IMR-90 (cell line): ENCODE results near the gene LCTL. TPM values are rescaled to one million over a fixed set of nuclear protein-coding genes. Genes with fewer than 3 reads are reported as not detected.

Experiments used
- ATAC-seq: fragments of 200-7000 bp; cut with Tn5 transposase; 2 replicates; pipeline ENCODE4 v1.9.1; 2020; ENCODE audit warnings: low read depth, mild to moderate bottlenecking, moderate library complexity
- BruUV-seq: library from RNA; stranded (reverse); fragments of 400-500 nt; replicated peaks from 2 replicates; lab custom pipeline; 2021; lab: Mats Ljungman, UMichigan
- CTCF ChIA-PET: fragments of 300-600 bp; formaldehyde crosslinking; extraction: SDS; loops from one replicate; lab custom pipeline; 2021; ENCODE audit warnings: antibody characterized with exemption; lab: Yijun Ruan, JAX
- POLR2A ChIA-PET: fragments of 300-600 bp; sonication (Branson Sonifier 250); formaldehyde crosslinking; loops from one replicate; lab custom pipeline; 2022; ENCODE audit warnings: antibody characterized with exemption; ENCODE audit not compliant: unreplicated experiment; lab: Charles Lee
- DNase-seq: peaks from one replicate; pipeline ENCODE4 v3.0.0; 2013
- H2AFZ ChIP-seq: replicated peaks from 2 replicates; pipeline ENCODE3; 2013; ENCODE audit warnings: low read length, mild to moderate bottlenecking; ENCODE audit not compliant: poor library complexity
- H2AK5ac ChIP-seq: 2 replicates; pipeline ENCODE4 v1.6.1; 2013; ENCODE audit warnings: low read depth, low read length, inconsistent platforms
- H2AK9ac ChIP-seq: replicated peaks from 2 replicates; pipeline ENCODE3; 2013; ENCODE audit warnings: mild to moderate bottlenecking, low read depth, low read length, moderate library complexity; ENCODE audit not compliant: poor library complexity
- H2BK120ac ChIP-seq: 2 replicates; pipeline ENCODE4 v1.6.1; 2013; ENCODE audit warnings: low read depth, low read length, inconsistent platforms
- H2BK15ac ChIP-seq: 3 replicates; pipeline ENCODE4 v1.6.1; 2013; ENCODE audit warnings: low read depth, low read length, inconsistent platforms
- H2BK20ac ChIP-seq: 2 replicates; pipeline ENCODE4 v1.6.1; 2013; ENCODE audit warnings: low read depth, mild to moderate bottlenecking, inconsistent platforms, low read length, moderate library complexity
- H2BK5ac ChIP-seq: 2 replicates; pipeline ENCODE4 v1.6.1; 2013; ENCODE audit warnings: mild to moderate bottlenecking, low read depth, low read length, inconsistent platforms; ENCODE audit not compliant: poor library complexity, severe bottlenecking
- H3K14ac ChIP-seq: replicated peaks from 2 replicates; pipeline ENCODE4 v1.6.1; 2013; ENCODE audit warnings: low read depth, low read length, inconsistent platforms
- H3K18ac ChIP-seq: 2 replicates; pipeline ENCODE4 v1.6.1; 2013; ENCODE audit warnings: low read depth, low read length, control low read depth
- H3K23ac ChIP-seq: 2 replicates; pipeline ENCODE4 v1.6.1; 2013; ENCODE audit warnings: low read depth, low read length, inconsistent platforms
- H3K27ac ChIP-seq: 2 replicates; pipeline ENCODE4 v1.5.1; 2013; ENCODE audit warnings: mild to moderate bottlenecking, control low read depth, low read length; ENCODE audit not compliant: insufficient read depth
- H3K27me3 ChIP-seq: 2 replicates; pipeline ENCODE4 v1.6.1; 2013; ENCODE audit warnings: low read length; ENCODE audit not compliant: control insufficient read depth, insufficient read depth
- H3K36me3 ChIP-seq: 2 replicates; pipeline ENCODE4 v1.6.1; 2013; ENCODE audit warnings: low read length, mixed read lengths; ENCODE audit not compliant: control insufficient read depth, insufficient read depth
- H3K4ac ChIP-seq: 2 replicates; pipeline ENCODE4 v1.6.1; 2013; ENCODE audit warnings: low read depth, low read length, inconsistent platforms
- H3K4me1 ChIP-seq: 2 replicates; pipeline ENCODE4 v1.6.1; 2013; ENCODE audit warnings: low read length, mixed read lengths; ENCODE audit not compliant: control insufficient read depth, insufficient read depth
- H3K4me2 ChIP-seq: 2 replicates; pipeline ENCODE4 v1.6.1; 2013; ENCODE audit warnings: low read depth, mild to moderate bottlenecking, control low read depth, low read length, moderate library complexity
- H3K4me3 ChIP-seq: 2 replicates; pipeline ENCODE4 v1.5.1; 2013; ENCODE audit warnings: low read depth, mild to moderate bottlenecking, control low read depth, low read length, moderate library complexity; ENCODE audit not compliant: insufficient read depth
- H3K56ac ChIP-seq: 2 replicates; pipeline ENCODE4 v1.6.1; 2013; ENCODE audit warnings: low read length, inconsistent platforms; ENCODE audit not compliant: insufficient read depth; ENCODE audit errors: extremely low read depth
- H3K79me1 ChIP-seq, 2 experiments: 2 replicates each; pipeline ENCODE4 v1.6.1; 2013; ENCODE audit warnings: low read length in 2 of 2, inconsistent platforms in 1 of 2, low read depth in 1 of 2
- H3K9ac ChIP-seq: 2 replicates; pipeline ENCODE4 v1.6.1; 2013; ENCODE audit warnings: low read depth, low read length, control low read depth
- H3K9me1 ChIP-seq: 2 replicates; pipeline ENCODE4 v1.6.1; 2013; ENCODE audit warnings: low read length, inconsistent platforms; ENCODE audit not compliant: insufficient read depth
- H3K9me3 ChIP-seq: 2 replicates; pipeline ENCODE4 v1.6.1; 2013; ENCODE audit warnings: low read length; ENCODE audit not compliant: control insufficient read depth, insufficient read depth
- H4K20me1 ChIP-seq: 2 replicates; pipeline ENCODE4 v1.6.1; 2013; ENCODE audit warnings: low read length, inconsistent platforms; ENCODE audit not compliant: insufficient read depth
- H4K5ac ChIP-seq: 2 replicates; pipeline ENCODE4 v1.6.1; 2013; ENCODE audit warnings: mild to moderate bottlenecking, low read depth, low read length, control low read depth
- H4K8ac ChIP-seq, 2 experiments: 2 replicates each; pipeline ENCODE4 v1.6.1; 2013; ENCODE audit warnings: low read depth in 2 of 2, low read length in 2 of 2, control low read depth in 1 of 2, inconsistent platforms in 1 of 2
- H4K91ac ChIP-seq: 2 replicates; pipeline ENCODE4 v1.6.1; 2013; ENCODE audit warnings: low read depth, low read length, inconsistent platforms; ENCODE audit not compliant: insufficient read depth
- BHLHE40 ChIP-seq: fragments of 150-350 bp; IDR thresholded peaks from 2 replicates; pipeline ENCODE4 v1.6.1; 2016; ENCODE audit warnings: mild to moderate bottlenecking, low read depth, low read length
- CEBPB ChIP-seq: IDR thresholded peaks from 2 replicates; pipeline ENCODE4 v1.6.1; 2012; ENCODE audit warnings: low read depth, low read length, improper control_type of control experiment
- CHD1 ChIP-seq: IDR thresholded peaks from 2 replicates; pipeline ENCODE4 v1.6.1; 2012; ENCODE audit warnings: low read depth, low read length, improper control_type of control experiment
- CTCF ChIP-seq: conservative IDR thresholded peaks from 2 replicates; pipeline ENCODE4 v1.5.1; 2012; ENCODE audit warnings: mild to moderate bottlenecking, low read depth, low read length, improper control_type of control experiment
- FOS ChIP-seq: fragments of 150-350 bp; IDR thresholded peaks from 2 replicates; pipeline ENCODE4 v1.6.1; 2016; ENCODE audit warnings: low read depth, low read length
- MAFK ChIP-seq: IDR thresholded peaks from 2 replicates; pipeline ENCODE4 v1.6.1; 2012; ENCODE audit warnings: low read depth, low read length, improper control_type of control experiment
- MXI1 ChIP-seq: IDR thresholded peaks from 2 replicates; pipeline ENCODE4 v1.6.1; 2012; ENCODE audit warnings: low read depth, mild to moderate bottlenecking, low read length, moderate library complexity, borderline replicate concordance
- NFE2L2 ChIP-seq: fragments of 150-350 bp; IDR thresholded peaks from 2 replicates; pipeline ENCODE4 v1.6.1; 2016; ENCODE audit warnings: low read depth, mild to moderate bottlenecking, low read length
- POLR2A ChIP-seq: IDR thresholded peaks from 2 replicates; pipeline ENCODE4 v1.6.1; 2012; ENCODE audit warnings: mild to moderate bottlenecking, low read depth, low read length
- RAD21 ChIP-seq: IDR thresholded peaks from 2 replicates; pipeline ENCODE4 v1.6.1; 2012; ENCODE audit warnings: low read length, improper control_type of control experiment
- RCOR1 ChIP-seq: IDR thresholded peaks from 2 replicates; pipeline ENCODE4 v1.6.1; 2012; ENCODE audit warnings: mild to moderate bottlenecking, low read length, improper control_type of control experiment; ENCODE audit not compliant: insufficient replicate concordance
- RFX5 ChIP-seq: IDR thresholded peaks from 2 replicates; pipeline ENCODE4 v1.8.0; 2012; ENCODE audit warnings: low read depth, mild to moderate bottlenecking, low read length, moderate library complexity
- SMC3 ChIP-seq: fragments of 150-350 bp; IDR thresholded peaks from 2 replicates; pipeline ENCODE4 v1.6.1; 2016; ENCODE audit warnings: low read depth, mild to moderate bottlenecking, antibody characterized with exemption, low read length, moderate library complexity
- USF2 ChIP-seq: fragments of 150-350 bp; IDR thresholded peaks from 2 replicates; pipeline ENCODE4 v1.6.1; 2017; ENCODE audit warnings: mild to moderate bottlenecking, antibody characterized with exemption, low read length, low read depth
- WGBS, 2 experiments: methylation state at CpG; one replicate each; pipeline versions ENCODE4 v1.1.5 to v1.1.7; 2013; ENCODE audit warnings: missing lambda C conversion rate in 2 of 2; ENCODE audit not compliant: insufficient read length in 1 of 2; ENCODE audit errors: extremely low coverage in 2 of 2; 5-methylcytosine and 5-hydroxymethylcytosine counted together
- dilution Hi-C: fragments of 300-500 bp; cut with HindIII; formaldehyde crosslinking; loops from one replicate; pipeline ENCODE4 v1.14.3; 2018; ENCODE audit warnings: low sequenced_read_pairs; ENCODE audit not compliant: unreplicated experiment
- in situ Hi-C: fragments of 300-500 bp; cut with MboI; formaldehyde crosslinking; loops from 3 replicates; pipeline ENCODE4 v1.14.3; 2019; ENCODE audit warnings: low sequenced_read_pairs, inconsistent platforms, mixed read lengths
- intact Hi-C: fragments of 100-400 bp; cut with micrococcal nuclease; formaldehyde crosslinking; loops from 2 replicates; pipeline ENCODE4 v1.10.0; 2022
- polyA plus RNA-seq, 3 experiments: library from polyadenylated mRNA; depleted of rRNA; stranded (reverse); fragments of >200 nt; gene quantifications; 2 replicates each; pipeline ENCODE4 v1.2.3, GENCODE V29; 2012; ENCODE audit warnings: low replicate concordance in 1 of 3
- total RNA-seq: library from RNA; depleted of rRNA; stranded (reverse); fragments of >200 nt; gene quantifications from 2 replicates; pipeline ENCODE4 v1.2.3, GENCODE V29; 2012
- TF ChIP-seq, protein P1 (sequence below): fragments of 150-350 bp; IDR thresholded peaks from 2 replicates; pipeline ENCODE4 v1.6.1; 2016; ENCODE audit warnings: low read depth, mild to moderate bottlenecking, low read length, moderate library complexity, borderline replicate concordance

The LCTL gene
- total and polyA plus RNA-seq, 2 of the 4 experiments (the other 2 are of a cell fraction): 10.3 to 10.4 TPM

DNA sequence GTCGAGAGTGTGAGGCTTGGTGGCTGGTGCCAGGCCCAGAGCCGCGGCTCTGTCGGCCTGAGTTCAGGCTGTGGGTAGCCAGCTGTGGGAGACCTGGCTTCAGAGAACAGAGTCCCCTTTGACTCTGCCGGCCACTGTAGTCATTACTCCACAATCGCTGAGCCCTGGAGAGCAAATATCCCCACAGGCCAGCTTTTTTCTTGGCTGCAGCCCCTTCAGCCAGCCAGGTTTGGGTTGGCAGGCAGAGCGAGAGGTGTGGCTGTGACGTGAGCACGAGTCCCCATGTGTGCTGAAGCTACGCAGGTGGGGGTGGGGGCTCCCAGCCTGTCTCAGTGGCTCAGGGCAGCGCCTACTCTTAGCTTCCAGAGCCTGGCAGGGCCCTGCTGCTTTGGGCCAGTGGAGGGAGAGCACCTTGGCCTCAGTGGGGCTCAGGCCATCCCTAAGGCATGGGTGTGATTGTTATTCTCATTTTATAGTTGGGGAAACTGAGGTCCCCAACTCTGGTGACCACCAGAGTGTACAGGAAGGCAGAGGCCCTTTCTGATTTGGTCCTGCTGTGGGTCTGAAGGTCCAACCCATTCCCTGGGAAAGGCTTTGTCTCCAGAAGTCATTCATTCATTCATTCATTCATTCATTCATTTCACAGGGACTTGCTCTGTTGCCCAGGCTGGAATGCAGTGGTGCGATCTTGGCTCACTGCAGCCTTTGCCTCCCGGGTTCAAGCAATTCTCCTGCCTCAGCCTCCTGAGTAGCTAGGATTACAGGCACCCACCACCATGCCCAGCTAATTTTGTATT is 45.7 kb upstream of the LCTL start:
- Histone ChIP-seq H4K91ac (no peak overlapping the region), H3K4me3 (no peak overlapping the region), H2BK15ac (no peak overlapping the region), H3K9me1 (no peaks in the 10 kb centered on the region; the same call in 1 of the 2 replicates), H2BK120ac (no peak overlapping the region), H4K5ac (no peak overlapping the region), H3K23ac (no peak overlapping the region), H2BK20ac (no peak overlapping the region), H3K4me1 (no peaks in the 10 kb centered on the region), H3K56ac (no peak overlapping the region), H3K4ac (no peak overlapping the region), H2AK9ac (peak overlapping the region; percentile 72), H2BK5ac (no peak overlapping the region), H3K9me3 (no peaks in the 10 kb centered on the region), H3K14ac (no peak overlapping the region), H2AFZ (peak overlapping the region; percentile 63), H3K27ac (no peak overlapping the region), H3K36me3 (no peaks in the 10 kb centered on the region), H4K20me1 (no peaks in the 10 kb centered on the region), H3K79me1 (no peaks in the 10 kb centered on the region), H3K9ac (no peak overlapping the region), H4K8ac (no peak overlapping the region), H2AK5ac (no peak overlapping the region), H3K4me2 (no peak overlapping the region), H3K18ac (no peak overlapping the region), H3K27me3 (peaks cover 5% of the 10 kb centered on the region; the same call in 1 of the 2 replicates)
- WGBS, 2 experiments: 60% methylated on average over 2 of the region's 13 CpGs; no CpG with 5 or more reads in 1 of the 2 experiments
- in situ Hi-C loops (loop anchor here (5.0 kb wide), 2 partner anchors 86 to 256 kb away; no protein-coding TSS in a partner anchor), dilution Hi-C loops (no loop called here), intact Hi-C loops (no loop called here)
- DNase-seq (no peak), ATAC-seq (peak; percentile 35)
- ChIA-PET CTCF (interaction anchor here (1.3 kb wide), 1 partner anchor 10 kb away, joined by 3 read pairs; no protein-coding TSS in a partner anchor), POLR2A (no interaction called here)
- BruUV-seq: no TSS peak
- TF ChIP-seq SMC3 (no peak), RAD21 (no peak), CEBPB (no peak), NFE2L2 (no peak), USF2 (no peak), MAFK (no peak), BHLHE40 (no peak), MXI1 (no peak), CHD1 (no peak), CTCF (no peak), FOS (no peak), RCOR1 (no peak), POLR2A (no peak), RFX5 (no peak)
- TF ChIP-seq, protein P1, sequence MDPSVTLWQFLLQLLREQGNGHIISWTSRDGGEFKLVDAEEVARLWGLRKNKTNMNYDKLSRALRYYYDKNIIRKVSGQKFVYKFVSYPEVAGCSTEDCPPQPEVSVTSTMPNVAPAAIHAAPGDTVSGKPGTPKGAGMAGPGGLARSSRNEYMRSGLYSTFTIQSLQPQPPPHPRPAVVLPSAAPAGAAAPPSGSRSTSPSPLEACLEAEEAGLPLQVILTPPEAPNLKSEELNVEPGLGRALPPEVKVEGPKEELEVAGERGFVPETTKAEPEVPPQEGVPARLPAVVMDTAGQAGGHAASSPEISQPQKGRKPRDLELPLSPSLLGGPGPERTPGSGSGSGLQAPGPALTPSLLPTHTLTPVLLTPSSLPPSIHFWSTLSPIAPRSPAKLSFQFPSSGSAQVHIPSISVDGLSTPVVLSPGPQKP: no peak
